ENCODE results near the gene PCK1. TPM values are rescaled to one million over a fixed set of nuclear protein-coding genes. Genes with fewer than 3 reads are reported as not detected.

The PCK1 gene
- total and polyA plus RNA-seq, 2 experiments from 2014 or later, result not detected

GRCh38 chr20:57567471-57568079 lies 6.7 kb downstream of the PCK1 start:
- H3K36me3 ChIP-seq (ENCODE audit: low read depth), result no peaks in the 10 kb centered on the region
- no peak overlapping the region for H3K4me3 ChIP-seq
- no peak for DNase-seq
- peaks cover 65% of the 10 kb centered on the region for H3K27me3 ChIP-seq (replicated peaks; ENCODE audit: insufficient read depth)
- H3K9me3 ChIP-seq (ENCODE audit: low read depth), result no peaks in the 10 kb centered on the region
- H3K27ac ChIP-seq, result no peak overlapping the region
- H3K4me1 ChIP-seq (ENCODE audit: insufficient read depth), result no peaks in the 10 kb centered on the region
- H3K9me2 ChIP-seq (ENCODE audit: insufficient read depth), result no peaks in the 10 kb centered on the region
- no peak overlapping the region for H3K4me2 ChIP-seq (ENCODE audit: unreplicated experiment)
- 58 to 62% methylated on average over 9 of the region's 9 CpGs for WGBS, 2 experiments (ENCODE audit: low coverage in 1 of 2, low lambda C conversion rate in 2 of 2, missing lambda C conversion rate in 2 of 2)
- H3K79me2 ChIP-seq (ENCODE audit: insufficient read depth), result no peaks in the 10 kb centered on the region
- no peaks in the 10 kb centered on the region for H4K20me1 ChIP-seq (ENCODE audit: insufficient read depth)
- TF ChIP-seq EZH2 (IDR thresholded peaks at IDR 0.05; ENCODE audit: insufficient read depth, poor library complexity, severe bottlenecking), result no peak
- TF ChIP-seq EZH2phosphoT487 (IDR thresholded peaks at IDR 0.05; ENCODE audit: insufficient read depth, low read depth), result no peak
- no peak overlapping the region for H3K9ac ChIP-seq
- H3F3A ChIP-seq (ENCODE audit: insufficient read depth), result no peaks in the 10 kb centered on the region
- in situ Hi-C loops (cut with MboI), result no loop called here
- H2AFZ ChIP-seq, result no peak overlapping the region

- H3K27me3 ChIP-seq (replicated peaks; ENCODE audit: insufficient read depth), result peaks cover 72% of the 10 kb centered on the region
- no peak overlapping the region for H3K9ac ChIP-seq
- H3K27ac ChIP-seq, result no peak overlapping the region
- H3K4me1 ChIP-seq (ENCODE audit: insufficient read depth), result no peaks in the 10 kb centered on the region
- no peaks in the 10 kb centered on the region for H4K20me1 ChIP-seq (ENCODE audit: insufficient read depth)
- no peak for TF ChIP-seq EZH2 (IDR thresholded peaks at IDR 0.05; ENCODE audit: insufficient read depth, poor library complexity, severe bottlenecking)
- no peak for TF ChIP-seq EZH2phosphoT487 (IDR thresholded peaks at IDR 0.05; ENCODE audit: insufficient read depth, low read depth)
- no peaks in the 10 kb centered on the region for H3F3A ChIP-seq (ENCODE audit: insufficient read depth)
- WGBS, 2 experiments (ENCODE audit: low coverage in 1 of 2, low lambda C conversion rate in 2 of 2, missing lambda C conversion rate in 2 of 2), result 41 to 47% methylated on average over 13 of the region's 13 CpGs
- in situ Hi-C loops (cut with MboI), result no loop called here
- H3K79me2 ChIP-seq (ENCODE audit: insufficient read depth), result no peaks in the 10 kb centered on the region
- H3K4me2 ChIP-seq (ENCODE audit: unreplicated experiment), result no peak overlapping the region
- no peaks in the 10 kb centered on the region for H3K36me3 ChIP-seq (ENCODE audit: low read depth)
- DNase-seq, result no peak
- H3K9me3 ChIP-seq (ENCODE audit: low read depth), result no peaks in the 10 kb centered on the region
- no peak overlapping the region for H3K4me3 ChIP-seq
- no peak overlapping the region for H2AFZ ChIP-seq
- no peaks in the 10 kb centered on the region for H3K9me2 ChIP-seq (ENCODE audit: insufficient read depth)
Observed at GRCh38 chr20:57568088-57568896, 7.4 kb downstream of the PCK1 start.

- TF ChIP-seq EZH2phosphoT487 (IDR thresholded peaks at IDR 0.05; ENCODE audit: insufficient read depth, low read depth) (no peak), EZH2 (IDR thresholded peaks at IDR 0.05; ENCODE audit: insufficient read depth, poor library complexity, severe bottlenecking) (no peak)
- H3K27ac ChIP-seq, result no peak overlapping the region
- H3K9ac ChIP-seq, result no peak overlapping the region
- no peaks in the 10 kb centered on the region for H4K20me1 ChIP-seq (ENCODE audit: insufficient read depth)
- no peaks in the 10 kb centered on the region for H3F3A ChIP-seq (ENCODE audit: insufficient read depth)
- H3K9me2 ChIP-seq (ENCODE audit: insufficient read depth), result no peaks in the 10 kb centered on the region
- in situ Hi-C loops (cut with MboI), result no loop called here
- 61 to 69% methylated on average over 12 of the region's 12 CpGs for WGBS, 2 experiments (ENCODE audit: low coverage in 1 of 2, low lambda C conversion rate in 2 of 2, missing lambda C conversion rate in 2 of 2)
- H3K4me3 ChIP-seq, result no peak overlapping the region
- no peak overlapping the region for H3K4me2 ChIP-seq (ENCODE audit: unreplicated experiment)
- H3K9me3 ChIP-seq (ENCODE audit: low read depth), result no peaks in the 10 kb centered on the region
- H2AFZ ChIP-seq, result no peak overlapping the region
- no peak for DNase-seq
- H3K36me3 ChIP-seq (ENCODE audit: low read depth), result no peaks in the 10 kb centered on the region
- no peaks in the 10 kb centered on the region for H3K4me1 ChIP-seq (ENCODE audit: insufficient read depth)
- H3K27me3 ChIP-seq (replicated peaks; ENCODE audit: insufficient read depth), result peaks cover 76% of the 10 kb centered on the region
- no peaks in the 10 kb centered on the region for H3K79me2 ChIP-seq (ENCODE audit: insufficient read depth)
Observed at GRCh38 chr20:57568960-57569359, 8.1 kb downstream of the PCK1 start.

- Histone ChIP-seq H3K9me2 (ENCODE audit: insufficient read depth) (no peaks in the 10 kb centered on the region), H3K9ac (no peak overlapping the region), H3K27me3 (replicated peaks; ENCODE audit: insufficient read depth) (peaks cover 79% of the 10 kb centered on the region), H3K4me2 (ENCODE audit: unreplicated experiment) (no peak overlapping the region), H3K4me1 (ENCODE audit: insufficient read depth) (no peaks in the 10 kb centered on the region), H3K27ac (no peak overlapping the region), H3K79me2 (ENCODE audit: insufficient read depth) (no peaks in the 10 kb centered on the region), H3K4me3 (no peak overlapping the region), H3K9me3 (ENCODE audit: low read depth) (no peaks in the 10 kb centered on the region), H3K36me3 (ENCODE audit: low read depth) (no peaks in the 10 kb centered on the region), H2AFZ (no peak overlapping the region), H3F3A (ENCODE audit: insufficient read depth) (no peaks in the 10 kb centered on the region), H4K20me1 (ENCODE audit: insufficient read depth) (no peaks in the 10 kb centered on the region)
- in situ Hi-C loops (cut with MboI), result loop anchor here (10.0 kb wide), 1 partner anchor 205 kb away; no protein-coding TSS in a partner anchor
- no peak for DNase-seq
- TF ChIP-seq EZH2 (IDR thresholded peaks at IDR 0.05; ENCODE audit: insufficient read depth, poor library complexity, severe bottlenecking) (no peak), EZH2phosphoT487 (IDR thresholded peaks at IDR 0.05; ENCODE audit: insufficient read depth, low read depth) (no peak)
- 47% methylated on average over 20 of the region's 20 CpGs for WGBS, 2 experiments (ENCODE audit: low coverage in 1 of 2, low lambda C conversion rate in 2 of 2, missing lambda C conversion rate in 2 of 2)
Observed at GRCh38 chr20:57570145-57570850, 9.4 kb downstream of the PCK1 start.

Measured in GM23248 (cell line).